Activated T-helper 17 cell treated with anti-CD3 and anti-CD28 coated beads, Interleukin-2, amount 50 U/mL, for 72 hours (primary cell): ENCODE measurements around the gene SREBF2. TPM values are rescaled to one million over a fixed set of nuclear protein-coding genes. Genes with fewer than 3 reads are reported as not detected.

ENCODE experiments used
- ATAC-seq: fragments of 150-1000 bp; cut with Tn5 transposase; replicated peaks from 2 replicates; pipeline ENCODE4 v1.10.0; 2021; ENCODE audit warnings: mild to moderate bottlenecking, moderate library complexity
- H3K27ac Mint-ChIP-seq: one replicate; pipeline ENCODE4 v1.8.0; 2022; ENCODE audit warnings: mixed read lengths
- H3K27me3 Mint-ChIP-seq: one replicate; pipeline ENCODE4 v1.8.0; 2022; ENCODE audit warnings: mixed read lengths
- H3K36me3 Mint-ChIP-seq: one replicate; pipeline ENCODE4 v1.8.0; 2022; ENCODE audit warnings: low read depth, mild to moderate bottlenecking, mixed read lengths
- H3K4me1 Mint-ChIP-seq: one replicate; pipeline ENCODE4 v1.8.0; 2022; ENCODE audit warnings: mixed read lengths
- H3K4me3 Mint-ChIP-seq: one replicate; pipeline ENCODE4 v1.8.0; 2022; ENCODE audit warnings: mild to moderate bottlenecking, mixed read lengths
- H3K9me3 Mint-ChIP-seq: one replicate; pipeline ENCODE4 v1.8.0; 2022; ENCODE audit warnings: mixed read lengths
- total RNA-seq, 2 donors: library from RNA; stranded (reverse); gene quantifications; one replicate each; pipeline ENCODE4 v1.2.3, GENCODE V29; 2022

Gene SREBF2
- total RNA-seq, 2 donors from 2014 or later: 126 to 162 TPM

DNA sequence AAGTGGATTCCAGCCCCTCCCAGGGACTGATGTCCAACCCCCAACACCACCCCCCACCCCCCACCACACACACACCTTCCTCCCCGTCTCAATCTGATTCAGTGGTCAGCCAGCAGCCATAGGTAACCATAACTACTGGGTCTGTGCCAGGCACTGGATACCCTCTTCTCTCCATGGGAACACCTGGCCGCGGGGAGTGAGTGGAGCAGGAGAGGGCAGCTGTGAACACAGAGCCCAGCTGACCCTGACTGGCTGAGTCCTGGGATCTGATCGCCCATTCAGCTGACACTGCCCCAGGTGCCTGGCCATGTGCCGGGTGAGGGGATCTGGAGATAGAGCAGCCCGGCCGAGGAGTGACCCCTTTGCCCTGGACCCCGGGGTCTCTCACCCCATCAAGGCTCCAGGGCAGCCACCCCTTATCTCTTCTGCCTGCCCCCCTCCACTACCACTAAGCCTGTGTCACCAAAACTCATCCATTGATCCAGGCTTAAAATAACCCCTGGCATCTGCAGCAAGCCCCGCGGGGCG lies 84.5 kb downstream of the SREBF2 start:
- no peaks in the 10 kb centered on the region for H3K9me3 Mint-ChIP-seq
- ATAC-seq: no peak
- no peak overlapping the region for H3K27ac Mint-ChIP-seq
- H3K27me3 Mint-ChIP-seq: peaks cover 16% of the 10 kb centered on the region
- no peaks in the 10 kb centered on the region for H3K4me1 Mint-ChIP-seq
- H3K36me3 Mint-ChIP-seq: peaks cover 10% of the 10 kb centered on the region
- H3K4me3 Mint-ChIP-seq: no peak overlapping the region

DNA sequence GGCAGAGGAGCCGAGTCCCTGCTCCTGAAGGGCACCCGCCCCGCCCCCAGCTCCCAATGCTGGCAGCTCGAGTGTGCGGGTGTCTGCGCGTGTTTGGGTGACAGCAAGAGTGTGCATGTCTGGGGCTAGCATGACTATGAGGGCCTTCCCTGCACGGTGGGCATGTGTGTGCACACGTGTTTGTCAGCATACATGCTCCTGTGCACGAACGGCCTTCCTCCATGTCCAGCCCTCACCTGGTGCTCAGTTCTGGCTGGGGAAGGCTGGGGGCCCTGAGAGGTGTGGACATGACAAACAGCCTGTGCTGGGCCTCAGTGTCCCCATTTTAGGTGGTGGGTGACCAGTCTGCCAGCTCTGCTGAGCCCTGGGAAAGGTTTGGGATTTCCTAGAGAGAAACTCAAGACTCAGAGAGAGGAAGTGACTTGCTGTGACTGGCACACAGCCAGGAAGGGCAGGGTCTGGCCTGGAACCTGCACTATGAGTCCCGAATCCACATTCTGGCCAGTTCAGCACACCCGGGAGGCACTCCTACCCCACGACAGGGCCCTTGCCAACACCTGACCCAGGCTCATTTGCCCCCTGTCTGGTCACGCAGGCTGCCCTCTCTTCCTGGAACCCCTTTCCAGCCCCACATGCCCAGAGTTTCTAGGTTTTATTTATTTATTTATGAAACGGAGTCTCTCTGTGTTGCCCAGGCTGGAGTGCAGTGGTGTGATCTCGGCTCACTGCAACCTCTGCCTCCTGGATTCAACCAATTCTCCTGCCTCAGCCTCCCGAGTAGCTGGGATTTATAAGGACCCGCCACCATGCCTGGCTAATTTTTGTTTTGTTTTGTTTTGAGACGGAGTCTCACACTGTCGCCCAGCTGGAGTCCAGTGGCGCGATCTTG lies 85.2 kb downstream of the SREBF2 start:
- ATAC-seq: no peak
- peaks cover 9% of the 10 kb centered on the region for H3K27me3 Mint-ChIP-seq
- H3K9me3 Mint-ChIP-seq: no peaks in the 10 kb centered on the region
- H3K36me3 Mint-ChIP-seq: peaks cover 3% of the 10 kb centered on the region
- peak overlapping the region; percentile 76 for H3K4me3 Mint-ChIP-seq
- no peak overlapping the region for H3K27ac Mint-ChIP-seq
- no peaks in the 10 kb centered on the region for H3K4me1 Mint-ChIP-seq

DNA sequence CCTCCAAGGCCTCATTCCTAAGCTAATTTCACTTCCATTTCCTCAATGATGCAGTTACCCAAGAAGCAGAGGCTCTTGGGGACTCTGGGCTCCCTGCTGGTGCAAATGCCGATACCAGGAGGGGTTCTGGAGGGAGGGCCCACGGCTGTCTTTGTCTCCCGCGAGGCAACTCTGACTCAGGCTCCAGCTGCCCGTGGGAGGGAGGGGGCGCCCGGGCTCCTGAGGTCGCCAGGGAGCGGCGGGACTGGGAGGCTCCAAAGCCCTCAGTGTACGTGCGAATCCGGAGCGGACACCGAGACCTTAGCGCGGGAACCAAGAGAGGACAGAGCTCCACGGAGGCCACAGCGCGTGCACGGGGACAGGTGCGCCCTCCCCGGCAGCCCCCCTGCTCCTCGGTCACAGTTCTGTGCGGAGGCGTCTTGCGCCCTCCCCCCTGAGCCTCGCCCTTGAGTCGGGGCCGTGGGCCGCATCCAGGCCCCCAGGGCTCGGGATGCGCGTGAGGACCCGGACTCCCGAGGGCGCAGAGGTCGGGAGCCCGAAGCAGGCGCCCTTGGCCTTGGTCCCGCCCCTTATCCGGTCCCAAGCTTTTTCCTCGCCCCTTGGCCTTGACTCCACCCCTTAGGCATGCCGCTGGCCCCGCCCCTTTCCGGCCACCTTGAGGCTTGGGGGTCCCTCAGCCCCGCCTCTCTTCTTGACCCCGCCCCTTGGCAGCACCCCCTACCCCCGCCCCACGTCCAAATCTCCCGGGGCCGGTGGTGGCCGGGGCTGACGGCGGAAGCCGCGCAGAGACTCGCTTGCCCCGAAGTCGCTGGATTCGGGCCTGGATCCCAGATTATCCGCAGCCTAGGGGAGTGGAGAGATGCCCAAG lies 86.7 kb downstream of the SREBF2 start:
- no peaks in the 10 kb centered on the region for H3K4me1 Mint-ChIP-seq
- peak overlapping the region; percentile 76 for H3K4me3 Mint-ChIP-seq
- H3K9me3 Mint-ChIP-seq: no peaks in the 10 kb centered on the region
- H3K36me3 Mint-ChIP-seq: no peaks in the 10 kb centered on the region
- H3K27me3 Mint-ChIP-seq: peaks cover 6% of the 10 kb centered on the region
- peak; percentile 70 for ATAC-seq
- peak overlapping the region; percentile 46 for H3K27ac Mint-ChIP-seq

- ATAC-seq: no peak
- H3K4me3 Mint-ChIP-seq: peak overlapping the region; percentile 42
- H3K4me1 Mint-ChIP-seq: no peaks in the 10 kb centered on the region
- H3K9me3 Mint-ChIP-seq: no peaks in the 10 kb centered on the region
- peaks cover 6% of the 10 kb centered on the region for H3K27me3 Mint-ChIP-seq
- H3K36me3 Mint-ChIP-seq: peaks cover 5% of the 10 kb centered on the region
- H3K27ac Mint-ChIP-seq: no peak overlapping the region
Observed at GRCh38 chr22:41920271-41920976, 87.5 kb downstream of the SREBF2 start.

- Mint-ChIP-seq H3K9me3 (no peaks in the 10 kb centered on the region), H3K4me3 (no peak overlapping the region), H3K27ac (no peak overlapping the region), H3K27me3 (no peaks in the 10 kb centered on the region), H3K36me3 (peaks cover 5% of the 10 kb centered on the region), H3K4me1 (no peaks in the 10 kb centered on the region)
- ATAC-seq: no peak
Observed at GRCh38 chr22:41922328-41922727, 89.4 kb downstream of the SREBF2 start.

DNA sequence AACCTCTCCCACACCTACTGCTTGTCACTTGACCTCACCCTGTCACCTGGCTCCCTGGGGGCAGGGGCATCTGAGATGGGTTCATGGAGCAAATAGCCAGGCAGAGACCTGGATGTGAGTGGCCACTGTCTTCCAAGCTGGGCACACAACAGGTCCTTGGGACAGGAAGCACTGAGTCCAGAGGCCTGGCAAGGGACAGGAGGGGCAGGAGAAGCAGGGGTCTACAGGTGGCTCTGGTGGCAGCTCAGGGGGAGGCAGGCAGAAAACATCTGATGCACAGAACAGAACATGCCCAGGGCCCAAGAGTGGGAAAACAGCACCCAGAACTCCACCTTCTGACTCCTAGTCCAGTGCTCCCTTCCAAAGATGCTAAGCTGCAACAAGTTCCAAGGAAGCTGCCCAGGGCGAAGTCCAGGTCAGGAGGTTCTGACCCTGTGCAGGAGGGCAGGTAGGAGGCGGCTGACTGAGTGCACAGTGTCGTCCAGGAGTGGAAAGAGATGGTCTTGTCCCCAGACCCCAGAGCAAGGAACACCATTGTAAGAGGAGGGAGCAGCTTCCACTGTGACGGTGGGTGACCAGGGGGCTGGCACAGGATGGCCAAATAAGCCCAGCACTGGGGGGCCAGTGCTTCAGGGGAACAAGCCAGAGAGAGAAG lies 90.2 kb downstream of the SREBF2 start:
- H3K9me3 Mint-ChIP-seq: no peaks in the 10 kb centered on the region
- no peaks in the 10 kb centered on the region for H3K4me1 Mint-ChIP-seq
- no peak overlapping the region for H3K27ac Mint-ChIP-seq
- H3K4me3 Mint-ChIP-seq: no peak overlapping the region
- H3K36me3 Mint-ChIP-seq: peaks cover 5% of the 10 kb centered on the region
- no peak for ATAC-seq
- no peaks in the 10 kb centered on the region for H3K27me3 Mint-ChIP-seq

- H3K27ac Mint-ChIP-seq: no peak overlapping the region
- peaks cover 5% of the 10 kb centered on the region for H3K36me3 Mint-ChIP-seq
- H3K27me3 Mint-ChIP-seq: no peaks in the 10 kb centered on the region
- no peaks in the 10 kb centered on the region for H3K4me1 Mint-ChIP-seq
- no peak for ATAC-seq
- H3K9me3 Mint-ChIP-seq: no peaks in the 10 kb centered on the region
- H3K4me3 Mint-ChIP-seq: no peak overlapping the region
Observed at GRCh38 chr22:41923595-41924276, 90.8 kb downstream of the SREBF2 start.

DNA sequence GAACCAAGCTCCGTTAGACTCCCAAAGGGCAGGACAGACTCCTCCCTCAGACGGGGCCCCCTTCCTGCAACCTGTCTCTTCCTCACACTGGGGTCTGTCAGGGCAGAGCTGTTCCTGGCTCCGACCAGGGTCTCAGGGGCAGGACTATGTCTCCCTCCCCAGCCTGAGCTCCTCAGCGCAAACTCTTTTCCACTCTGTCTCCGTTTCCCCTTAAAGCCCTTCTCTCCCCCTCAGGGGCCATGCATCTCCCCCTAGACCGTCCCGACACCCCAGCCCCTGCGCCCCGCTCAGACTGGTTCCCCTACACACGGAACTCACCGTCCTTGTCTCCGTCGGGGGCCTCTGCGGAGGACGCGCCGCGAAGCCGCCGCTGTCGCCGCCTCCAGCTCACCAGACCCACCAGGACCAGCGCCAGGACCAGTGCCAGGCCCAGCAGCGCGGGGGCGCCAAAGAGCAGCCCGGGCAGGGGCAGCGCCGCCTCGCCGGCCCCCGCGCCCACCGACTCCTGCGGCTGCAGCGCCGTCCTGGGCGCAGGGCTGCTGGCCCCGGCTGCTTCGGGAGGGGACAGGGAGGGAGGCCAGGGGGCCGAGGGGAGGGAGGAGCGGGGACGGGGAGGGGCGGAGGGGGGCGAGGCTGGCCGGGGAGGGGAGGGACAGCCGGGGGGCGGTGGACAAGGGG lies 93.0 kb downstream of the SREBF2 start:
- Mint-ChIP-seq H3K9me3 (no peaks in the 10 kb centered on the region), H3K27ac (peak overlapping the region; percentile 78), H3K27me3 (no peaks in the 10 kb centered on the region), H3K4me1 (peaks cover 5% of the 10 kb centered on the region), H3K4me3 (peak overlapping the region; percentile 68), H3K36me3 (peaks cover 5% of the 10 kb centered on the region)
- ATAC-seq: peak; percentile 80

DNA sequence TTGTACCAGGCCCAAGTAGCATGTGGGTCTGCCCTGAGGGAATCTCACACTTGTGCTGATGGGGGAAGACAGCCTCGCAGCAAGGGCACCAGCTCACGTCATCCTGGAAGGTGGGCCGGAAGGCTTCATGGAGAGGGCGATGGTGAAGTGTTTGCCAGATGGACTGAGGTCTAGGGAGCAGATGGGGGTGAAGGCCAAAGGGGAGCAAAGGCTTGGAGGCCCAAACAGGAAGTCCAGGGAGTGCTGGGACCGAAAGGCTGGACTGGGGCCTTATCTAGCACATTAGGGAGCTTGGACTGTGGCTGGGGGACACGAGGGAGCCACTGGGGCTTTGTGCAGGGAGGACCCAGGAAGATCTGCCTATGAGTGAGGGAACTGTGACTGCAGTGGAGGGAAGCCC lies 94.9 kb downstream of the SREBF2 start:
- Mint-ChIP-seq H3K27me3 (no peaks in the 10 kb centered on the region), H3K27ac (peak overlapping the region; percentile 82), H3K4me3 (peak overlapping the region; percentile 57), H3K4me1 (peaks cover 5% of the 10 kb centered on the region), H3K36me3 (peaks cover 5% of the 10 kb centered on the region), H3K9me3 (no peaks in the 10 kb centered on the region)
- ATAC-seq: no peak

GRCh38 chr22:41928593-41929417 lies 95.9 kb downstream of the SREBF2 start:
- peaks cover 5% of the 10 kb centered on the region for H3K36me3 Mint-ChIP-seq
- H3K4me3 Mint-ChIP-seq: no peak overlapping the region
- no peaks in the 10 kb centered on the region for H3K9me3 Mint-ChIP-seq
- peaks cover 5% of the 10 kb centered on the region for H3K4me1 Mint-ChIP-seq
- H3K27ac Mint-ChIP-seq: peak overlapping the region; percentile 70
- no peaks in the 10 kb centered on the region for H3K27me3 Mint-ChIP-seq
- no peak for ATAC-seq

GRCh38 chr22:41929418-41929810 lies 96.5 kb downstream of the SREBF2 start:
- Mint-ChIP-seq H3K27me3 (no peaks in the 10 kb centered on the region), H3K9me3 (no peaks in the 10 kb centered on the region), H3K27ac (peak overlapping the region; percentile 70), H3K4me3 (no peak overlapping the region), H3K4me1 (peaks cover 5% of the 10 kb centered on the region), H3K36me3 (peaks cover 5% of the 10 kb centered on the region)
- no peak for ATAC-seq

GRCh38 chr22:41931701-41932269 lies 98.9 kb downstream of the SREBF2 start:
- H3K4me1 Mint-ChIP-seq: peaks cover 5% of the 10 kb centered on the region
- no peaks in the 10 kb centered on the region for H3K9me3 Mint-ChIP-seq
- H3K27ac Mint-ChIP-seq: no peak overlapping the region
- ATAC-seq: no peak
- H3K27me3 Mint-ChIP-seq: no peaks in the 10 kb centered on the region
- peaks cover 9% of the 10 kb centered on the region for H3K36me3 Mint-ChIP-seq
- no peak overlapping the region for H3K4me3 Mint-ChIP-seq
